EH (cell line): ENCODE measurements around the gene IKBIP.
"Not testable (repeated sequence)": the region's sequence is repeated elsewhere in the genome, so short reads cannot be mapped to it uniquely, and the experiment has no call there.

ENCODE experiments used
- DNase-seq: peaks from one replicate; pipeline ENCODE4 v3.0.0-alpha.2; 2015; ENCODE audit warnings: low read depth

Gene IKBIP

DNA sequence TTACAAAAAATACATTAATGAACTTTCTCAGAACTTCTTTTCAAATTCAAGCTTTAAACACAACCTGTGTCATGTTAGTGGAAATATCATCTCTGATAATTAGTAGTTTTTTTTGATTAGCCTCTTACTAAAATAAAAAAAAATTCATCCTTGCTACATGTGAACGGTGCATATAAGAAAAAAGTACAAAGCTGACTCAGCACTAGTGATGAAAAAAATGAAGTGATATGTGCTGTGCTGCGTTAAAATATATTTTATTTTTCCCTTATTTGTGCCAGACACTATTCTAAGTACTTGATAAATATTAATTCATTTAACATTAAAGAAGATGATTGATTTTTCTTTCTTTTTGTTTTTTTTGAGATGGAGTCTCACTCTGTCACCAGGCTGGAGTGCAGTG lies 7.5 kb downstream of the IKBIP start:
- no peak for DNase-seq

DNA sequence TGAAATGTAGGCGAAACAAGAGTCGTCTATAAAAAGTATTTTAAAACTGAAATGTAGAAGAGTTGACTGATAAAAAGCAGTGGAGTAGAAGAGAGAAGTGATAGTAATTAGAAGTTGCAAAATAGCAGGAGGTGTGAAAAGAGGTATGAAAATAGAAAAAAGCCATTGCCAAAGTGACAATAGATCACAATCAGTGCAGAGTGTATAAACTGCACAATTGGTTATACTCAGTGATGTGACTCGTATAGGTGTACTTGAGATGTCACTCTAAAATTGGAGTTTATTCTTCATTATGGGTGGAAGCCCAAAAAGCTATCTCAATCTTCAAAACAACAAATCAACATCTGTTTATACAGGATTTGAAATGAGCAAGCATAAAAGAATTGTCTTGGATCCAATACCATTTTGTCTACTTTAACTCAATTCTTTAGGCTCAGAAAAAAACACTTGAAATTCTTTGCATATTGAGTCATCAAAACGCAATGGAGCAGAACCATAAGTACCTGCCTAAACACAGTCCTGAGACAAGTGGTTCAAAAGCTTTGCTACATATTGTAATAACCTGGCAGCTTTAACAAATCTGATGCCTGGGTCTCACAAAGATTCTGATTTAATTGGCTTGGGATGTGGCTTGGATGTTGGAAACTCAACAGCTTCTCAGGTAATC lies 8.8 kb downstream of the IKBIP start:
- peak; percentile 70 for DNase-seq

DNA sequence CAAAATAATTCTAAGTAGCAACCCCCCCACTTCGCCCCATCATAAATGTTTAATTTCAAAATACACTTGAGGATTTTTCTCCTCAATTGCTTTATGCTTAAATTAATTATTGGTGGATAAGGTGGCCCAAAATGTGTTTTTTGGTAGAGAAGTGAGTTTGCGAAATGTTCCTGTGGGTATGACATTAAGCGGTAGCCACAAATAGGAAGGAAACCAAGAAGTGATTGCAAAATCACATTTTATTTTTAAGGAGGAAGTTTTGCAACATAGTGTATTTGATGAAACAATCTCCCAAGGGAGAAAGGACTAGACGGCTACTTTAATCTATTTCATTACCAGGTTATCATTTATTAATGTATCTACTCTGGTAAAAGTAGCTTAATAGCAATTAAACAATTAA lies 25.6 kb downstream of the IKBIP start:
- peak; percentile 11 for DNase-seq

DNA sequence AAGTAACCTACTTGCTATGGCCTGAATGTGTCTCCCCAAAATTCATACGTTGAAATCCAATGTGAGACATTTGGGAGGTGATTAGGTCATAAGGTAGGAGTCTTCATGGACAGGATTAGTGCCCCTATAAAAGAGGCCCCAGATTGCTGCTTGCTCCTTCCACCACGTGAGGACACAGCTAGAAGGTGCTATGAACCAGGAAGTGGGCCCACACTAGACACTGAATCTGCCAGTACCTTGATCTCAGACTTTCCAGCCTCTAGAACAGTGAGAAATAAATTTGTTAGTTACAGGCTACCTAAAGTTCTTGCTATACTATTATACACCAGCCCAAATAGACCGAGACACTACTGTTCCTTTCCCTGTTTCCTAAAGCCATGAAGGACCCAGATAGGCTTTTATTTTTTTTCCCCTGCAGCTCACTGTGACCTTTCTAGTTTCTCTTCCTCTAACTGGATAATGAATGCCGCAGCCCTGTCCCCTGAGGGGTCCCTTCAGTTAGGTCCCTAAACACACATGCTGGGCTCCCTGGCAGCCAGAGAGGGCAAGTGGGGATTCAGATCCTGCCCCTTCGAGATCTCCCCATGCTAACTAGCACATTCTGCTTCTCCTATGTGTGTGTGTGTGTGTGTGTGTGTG lies 31.8 kb downstream of the IKBIP start:
- no peak for DNase-seq

DNA sequence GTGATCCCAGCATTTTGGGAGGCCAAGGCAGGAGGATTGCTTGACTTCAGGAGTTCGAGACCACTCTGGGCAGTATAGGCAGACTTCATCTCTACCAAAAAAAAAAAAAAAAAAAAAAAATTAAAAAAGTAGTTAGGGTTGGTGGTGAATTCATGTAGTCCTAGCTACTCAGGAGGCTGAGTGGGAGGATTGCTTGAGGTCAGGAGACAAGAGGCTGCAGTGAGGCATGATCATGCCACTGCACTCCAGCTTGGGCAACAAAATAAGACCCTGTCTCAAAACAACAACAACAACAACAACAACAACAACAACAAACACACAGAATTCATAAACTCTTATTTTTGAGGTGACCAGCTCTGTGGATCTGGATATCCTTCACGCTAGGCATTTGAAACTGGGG lies 34.0 kb downstream of the IKBIP start:
- DNase-seq = no peak

DNA sequence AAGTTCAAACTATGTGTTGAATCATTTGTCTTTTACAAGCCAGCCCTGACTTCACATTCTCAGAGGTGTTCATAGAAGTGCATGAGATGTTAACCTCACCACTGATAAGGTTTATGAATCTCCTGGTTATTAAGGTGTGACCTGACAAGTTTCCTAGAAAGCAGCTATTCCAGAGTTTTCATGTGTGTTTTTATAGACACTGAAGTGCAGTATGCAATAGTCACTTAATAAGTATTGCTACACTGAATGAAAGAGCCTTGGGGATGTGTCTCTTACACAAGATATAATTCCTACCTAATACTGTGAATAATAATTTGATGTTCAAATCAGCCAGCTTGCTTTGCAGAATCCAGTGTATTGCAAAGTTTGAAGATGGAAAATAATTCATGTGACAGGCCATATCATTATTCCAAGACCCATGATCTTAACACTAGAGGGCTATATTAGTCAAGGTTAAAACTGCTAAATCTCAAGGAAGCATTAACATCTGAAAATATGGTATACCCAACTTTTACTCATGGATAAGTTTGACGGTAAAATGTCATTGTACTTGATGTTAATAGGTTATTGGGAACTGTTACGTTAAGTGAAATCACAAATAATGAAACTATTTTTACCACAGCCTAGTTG lies 38.1 kb downstream of the IKBIP start:
- no peak for DNase-seq

DNA sequence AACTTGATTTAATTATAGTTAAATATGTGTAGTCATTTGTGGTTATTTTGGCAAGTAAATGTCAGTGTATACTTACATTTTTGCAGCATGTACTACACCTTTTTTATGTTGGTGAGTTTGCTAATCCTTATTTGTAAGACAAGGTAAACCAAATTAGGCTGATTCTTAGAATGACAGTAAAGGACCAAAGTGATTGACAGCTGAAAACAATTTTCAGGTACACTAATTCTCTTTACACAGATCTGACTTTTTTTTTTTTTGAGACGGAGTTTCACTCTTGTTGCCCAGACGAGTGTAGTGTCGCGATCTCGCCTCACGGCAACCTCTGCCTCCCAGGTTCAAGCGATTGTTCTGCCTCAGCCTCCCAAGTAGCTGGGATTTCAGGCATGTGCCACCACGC lies 42.7 kb downstream of the IKBIP start:
- no peak for DNase-seq

DNA sequence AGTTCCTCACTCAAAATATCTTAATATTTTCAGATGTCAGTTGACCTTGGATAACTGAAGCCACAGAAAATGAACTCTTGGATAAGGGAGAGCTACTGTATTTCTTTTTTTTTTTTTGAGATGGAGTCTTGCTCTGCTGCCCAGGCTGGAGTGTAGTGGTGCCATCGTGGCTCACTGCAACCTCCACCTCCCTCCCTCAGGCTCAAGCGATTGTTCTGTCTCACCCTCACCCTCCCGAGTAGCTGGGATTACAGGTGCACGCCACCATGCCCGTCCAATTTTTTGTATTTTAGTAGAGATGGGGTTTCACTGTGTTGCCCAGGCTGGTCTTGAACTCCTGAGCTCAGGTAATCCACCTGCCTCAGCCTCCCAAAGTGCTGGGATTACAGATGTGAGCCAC lies 47.3 kb downstream of the IKBIP start:
- DNase-seq = not testable (repeated sequence)

DNA sequence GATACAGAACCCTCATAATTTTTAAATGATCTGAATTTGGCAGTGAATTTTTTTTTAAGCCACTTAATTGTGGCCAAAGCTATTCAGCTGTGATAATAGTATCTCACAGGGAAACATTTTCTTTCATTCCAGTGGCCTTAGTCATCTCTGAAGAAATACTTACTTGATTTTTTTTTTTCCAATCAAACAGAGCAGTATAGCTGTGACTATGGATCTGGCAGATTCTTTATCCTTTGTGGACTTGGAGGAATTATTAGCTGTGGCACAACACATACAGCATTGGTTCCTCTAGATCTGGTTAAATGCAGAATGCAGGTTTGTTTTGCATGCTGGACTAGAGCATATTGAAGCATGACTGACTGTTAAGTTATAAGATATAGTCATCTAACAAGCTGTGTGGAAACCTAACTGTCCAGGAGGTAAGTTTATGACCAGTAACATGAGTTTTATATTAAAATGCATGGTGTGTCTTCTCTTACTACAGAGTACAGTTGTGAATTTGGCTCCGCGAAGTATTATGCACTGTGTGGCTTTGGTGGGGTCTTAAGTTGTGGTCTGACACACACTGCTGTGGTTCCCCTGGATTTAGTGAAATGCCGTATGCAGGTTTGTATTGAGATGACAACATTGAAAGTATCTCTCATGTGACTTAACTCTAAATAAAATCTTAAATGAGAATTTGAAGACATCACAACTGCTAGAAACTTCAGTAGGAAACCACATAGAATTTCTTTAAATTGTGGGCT lies 49.2 kb downstream of the IKBIP start:
- peak; percentile 85 for DNase-seq

DNA sequence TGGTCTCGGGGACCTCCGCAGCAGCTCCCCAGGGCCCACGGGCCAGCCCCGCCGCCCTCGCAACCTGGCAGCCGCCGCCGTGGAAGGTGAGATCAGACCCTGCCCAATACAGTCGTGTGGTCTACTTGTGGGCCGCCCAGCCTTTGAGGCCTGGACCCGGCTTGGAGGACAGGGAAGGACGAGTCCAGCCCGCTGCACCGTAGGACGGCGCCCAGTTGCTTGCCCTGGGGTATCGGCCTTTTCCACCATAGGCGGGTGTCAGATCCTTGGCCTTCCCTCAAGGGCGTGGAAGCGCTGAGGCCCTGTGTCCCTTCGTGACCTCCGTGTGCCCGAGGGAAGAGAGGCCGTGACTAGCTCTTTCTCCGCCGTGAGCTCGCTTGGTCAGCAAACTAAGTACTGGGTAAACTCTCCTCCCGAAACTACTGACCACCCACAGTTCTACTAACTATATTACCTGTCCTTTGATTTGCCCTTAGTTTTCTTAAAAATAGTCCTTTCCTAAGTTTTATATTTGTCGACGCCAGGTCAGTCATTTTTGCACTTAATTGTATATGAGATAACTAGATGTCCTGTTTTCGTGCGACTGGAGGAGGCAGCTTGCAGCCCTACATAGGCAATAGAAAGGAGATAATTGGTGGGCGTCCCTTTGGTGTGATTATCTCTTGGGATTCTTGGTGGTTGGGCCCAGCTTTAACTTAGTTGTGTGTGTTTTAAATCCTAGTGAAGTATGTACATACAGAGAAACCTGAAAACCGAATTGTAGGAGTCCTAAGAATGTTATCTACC lies 50.3 kb downstream of the IKBIP start:
- peak; percentile 48 for DNase-seq

DNA sequence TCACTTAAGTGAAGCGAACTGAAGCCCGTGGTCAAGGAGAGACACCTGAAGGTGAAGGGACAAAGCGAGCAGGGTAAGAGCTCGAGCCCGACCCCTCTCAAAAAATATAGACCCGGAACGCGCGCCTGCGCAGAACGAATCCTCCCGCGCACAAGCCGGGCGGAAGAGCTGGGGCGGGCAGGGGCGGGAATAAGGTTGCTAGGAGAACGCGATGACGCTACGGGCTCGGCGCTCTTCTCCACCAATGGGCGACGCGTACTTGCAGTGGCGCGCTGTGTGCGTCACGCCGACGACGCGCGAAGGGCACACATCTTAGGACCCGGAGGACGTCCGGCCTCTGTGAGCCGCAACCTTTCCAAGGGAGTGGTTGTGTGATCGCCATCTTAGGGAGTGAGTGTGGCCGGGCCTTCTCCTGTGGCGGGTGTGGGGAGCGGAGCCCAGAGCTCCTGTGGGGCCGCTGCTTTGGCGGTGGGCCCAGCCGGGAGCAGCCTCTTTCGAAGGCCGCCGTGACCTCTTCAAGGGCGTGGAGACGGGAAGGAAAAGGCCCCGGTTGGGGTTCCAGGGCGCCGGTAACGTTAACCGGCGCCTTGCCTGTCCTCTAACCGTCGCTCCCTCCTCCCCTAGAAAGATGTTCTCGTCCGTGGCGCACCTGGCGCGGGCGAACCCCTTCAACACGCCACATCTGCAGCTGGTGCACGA lies 51.1 kb downstream of the IKBIP start, which contains the start of gene SLC25A3:
TSS of gene SLC25A3 (plus strand) at position 336 of the 699 bp plus-strand sequence. CDS start at position 629, 293 bp downstream.
- peak; percentile 98 for DNase-seq

DNA sequence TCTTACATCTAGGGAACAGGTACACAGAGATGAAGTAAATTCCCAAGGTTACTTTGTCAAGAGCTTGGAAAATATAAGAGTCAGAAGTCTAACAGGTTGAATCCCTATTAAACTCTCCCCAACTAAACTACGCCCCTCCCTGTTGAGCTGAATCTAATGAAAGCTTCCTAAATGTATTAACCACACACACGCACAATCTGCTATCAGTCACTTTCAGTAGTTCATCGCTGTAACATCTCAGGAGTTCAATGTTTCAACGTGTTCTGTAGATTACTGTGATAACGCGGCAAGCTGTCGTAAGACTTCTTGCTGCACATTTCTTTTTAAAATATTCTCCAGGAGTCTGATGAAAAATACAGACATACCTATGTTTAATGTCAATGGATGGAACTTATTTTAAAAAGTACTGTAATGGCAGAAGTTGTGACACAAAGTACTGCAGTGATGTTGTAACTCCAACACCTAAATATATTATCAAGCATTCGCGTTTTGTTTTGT lies 51.7 kb downstream of the IKBIP start:
- no peak for DNase-seq

DNA sequence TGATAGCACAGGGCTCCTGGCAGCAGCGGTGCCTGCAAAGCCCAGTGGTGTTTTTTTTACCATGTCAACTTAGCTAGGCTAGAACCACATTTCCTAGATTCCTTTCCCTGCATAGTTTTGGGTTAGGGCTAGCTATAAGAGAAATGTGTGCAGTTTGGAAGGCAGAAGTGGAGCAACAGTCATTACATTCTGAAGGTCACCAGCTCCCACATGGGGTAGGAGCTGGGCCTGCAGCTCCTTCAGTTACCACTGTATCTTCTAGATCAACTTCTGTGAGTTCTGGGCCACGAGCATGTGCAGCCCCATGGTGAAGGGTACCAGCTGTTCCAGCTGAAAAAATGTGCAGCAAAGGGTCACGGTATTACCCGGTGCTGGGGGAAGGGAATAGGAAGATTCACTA lies 53.4 kb downstream of the IKBIP start:
- peak; percentile 59 for DNase-seq

DNA sequence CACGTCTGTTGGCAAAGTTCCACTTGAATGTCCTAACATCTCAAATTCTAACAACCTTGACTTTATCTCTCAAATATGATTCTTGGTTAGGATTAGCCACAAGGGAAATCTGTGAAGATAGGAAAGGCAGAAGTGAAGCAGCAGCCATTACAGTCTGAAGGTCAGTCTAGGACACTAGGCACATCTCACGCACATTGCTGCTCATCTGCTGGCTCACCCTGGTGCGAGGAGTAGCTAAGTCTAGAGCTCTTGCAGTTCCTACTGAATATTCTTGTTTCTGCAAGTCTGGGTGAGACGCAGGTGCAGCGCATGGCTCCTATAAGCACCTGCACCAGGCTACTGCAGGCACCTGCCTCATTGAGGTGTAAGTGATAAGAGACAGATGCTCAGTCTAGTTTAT lies 57.5 kb downstream of the IKBIP start:
- DNase-seq = no peak

DNA sequence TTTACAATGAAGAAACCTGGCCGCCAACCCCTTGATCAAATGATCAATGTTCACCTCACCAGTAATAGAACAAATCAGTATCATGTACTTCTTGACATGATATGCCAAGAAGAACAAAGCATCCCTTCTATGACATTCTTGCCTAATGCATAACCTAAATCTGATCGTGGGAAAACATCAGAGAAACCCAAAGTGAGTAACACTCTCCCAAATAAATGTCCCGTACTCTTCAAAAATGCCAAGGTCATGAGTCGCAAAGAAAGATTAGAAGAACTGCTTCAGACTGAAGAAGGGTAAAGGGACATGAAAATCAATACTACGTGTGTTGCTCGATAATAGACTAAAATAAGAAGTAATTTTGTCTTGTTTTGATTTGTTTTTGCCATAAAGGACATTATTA lies 62.5 kb downstream of the IKBIP start:
- peak; percentile 74 for DNase-seq

DNA sequence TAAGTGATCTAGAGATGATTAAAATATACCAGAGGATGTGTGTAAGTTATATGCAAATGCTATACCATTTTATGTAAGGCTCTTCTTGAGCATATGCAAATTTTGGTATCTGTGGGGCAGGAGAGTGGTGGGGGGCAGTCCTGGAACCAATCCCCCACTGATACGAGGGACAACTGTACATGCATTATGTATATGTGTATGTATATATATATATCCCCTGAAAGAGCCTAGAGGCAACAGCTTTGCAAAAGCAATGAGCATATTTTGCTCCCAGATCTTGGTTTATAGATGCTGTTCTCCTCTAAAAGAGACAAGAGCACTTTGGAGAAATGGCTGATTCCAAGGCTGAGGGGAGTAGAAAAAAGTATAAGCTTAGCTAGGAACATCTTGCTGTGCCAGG lies 63.5 kb downstream of the IKBIP start:
- no peak for DNase-seq

DNA sequence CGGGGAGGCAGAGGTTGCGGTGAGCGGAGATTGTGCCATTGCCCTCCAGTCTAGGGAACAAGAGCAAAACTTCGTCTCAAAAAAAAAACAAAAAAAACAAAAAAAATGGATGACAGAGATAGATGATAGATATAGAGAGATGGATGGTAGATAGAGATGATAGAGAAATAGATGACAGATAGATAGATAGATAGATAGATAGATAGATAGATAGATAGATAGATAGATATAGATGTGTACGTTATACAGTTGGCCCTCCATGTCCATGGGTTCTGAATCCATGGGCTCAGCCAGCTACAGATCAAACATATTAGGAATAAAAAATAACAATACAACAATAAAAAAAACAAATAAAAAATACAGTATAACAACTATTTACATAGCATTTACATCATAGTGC lies 63.9 kb downstream of the IKBIP start:
- DNase-seq = no peak

DNA sequence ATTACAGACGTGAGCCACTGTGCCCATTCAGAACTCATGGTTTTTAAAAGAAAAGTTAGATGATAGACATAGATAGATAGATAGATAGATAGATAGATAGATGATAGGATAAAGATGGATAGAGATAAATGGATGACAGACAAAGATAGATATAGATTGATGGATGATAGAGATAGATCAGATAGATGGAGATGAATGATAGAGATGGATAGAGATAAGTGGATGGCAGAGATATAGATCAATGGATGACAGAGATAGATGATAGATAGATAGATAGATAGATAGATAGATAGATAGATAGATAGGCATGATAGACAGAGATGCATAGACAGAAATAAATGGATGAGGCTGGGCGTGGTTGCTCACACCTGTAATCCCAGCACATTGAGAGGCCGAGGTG lies 64.8 kb downstream of the IKBIP start:
- DNase-seq = no peak

DNA sequence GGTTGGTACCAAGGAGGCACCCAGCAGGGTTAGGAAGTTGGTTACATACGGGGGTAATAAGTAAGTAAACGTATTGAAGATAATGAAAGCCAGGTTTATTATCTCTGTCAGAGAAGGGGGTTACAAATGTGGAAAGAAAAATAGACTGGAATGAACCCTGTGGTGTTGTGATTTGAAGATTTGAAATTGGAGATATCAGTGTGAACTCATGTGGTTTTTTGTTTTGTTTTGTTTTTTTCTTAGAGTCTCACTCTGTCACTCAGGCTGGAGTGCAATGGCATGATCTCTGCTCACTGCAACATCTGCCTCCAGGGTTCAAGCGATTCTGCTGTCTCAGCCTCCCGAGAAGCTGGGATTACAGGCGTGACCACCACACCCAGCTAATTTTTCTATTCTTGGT lies 65.2 kb downstream of the IKBIP start:
- DNase-seq = no peak

DNA sequence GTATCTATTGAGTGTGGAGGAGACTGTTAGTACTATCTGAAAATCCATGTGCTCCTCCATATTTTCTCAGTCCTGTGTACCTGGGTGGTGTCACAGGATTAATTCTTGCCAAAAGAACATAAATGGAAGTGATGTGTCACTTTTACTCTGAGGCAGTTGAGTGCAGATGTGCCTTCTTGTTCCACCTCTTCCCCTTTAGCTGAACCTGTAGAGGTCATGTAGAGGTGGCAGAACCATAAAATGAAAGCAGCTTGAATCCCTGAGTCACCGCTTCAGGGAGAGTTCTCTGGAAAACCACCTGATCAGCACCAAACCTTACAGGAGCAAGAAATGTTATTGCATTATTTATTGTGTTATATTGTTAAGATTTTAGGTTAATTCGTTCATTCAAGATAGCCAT lies 65.8 kb downstream of the IKBIP start:
- peak; percentile 18 for DNase-seq

DNA sequence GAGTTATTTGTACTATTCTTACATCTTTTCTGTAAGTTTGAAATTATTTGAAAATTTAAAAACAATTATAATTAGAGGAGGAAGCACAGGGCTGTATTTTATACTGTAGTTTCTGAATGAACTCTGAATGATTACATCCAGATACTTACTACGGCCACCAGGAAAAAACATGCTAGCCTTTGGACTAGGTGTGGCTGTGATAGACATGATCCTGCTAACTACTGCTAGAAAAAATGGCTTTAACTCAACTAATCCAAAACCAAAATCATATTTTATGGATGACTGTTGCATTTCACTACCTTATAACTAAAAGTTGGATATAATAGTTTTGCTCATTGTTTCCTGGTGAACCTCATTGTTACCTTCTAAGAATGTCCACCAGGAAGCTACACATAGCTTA lies 66.2 kb downstream of the IKBIP start:
- DNase-seq = no peak
